Measurements from ENCODE around the gene SLCO4A1.

The SLCO4A1 gene

DNA sequence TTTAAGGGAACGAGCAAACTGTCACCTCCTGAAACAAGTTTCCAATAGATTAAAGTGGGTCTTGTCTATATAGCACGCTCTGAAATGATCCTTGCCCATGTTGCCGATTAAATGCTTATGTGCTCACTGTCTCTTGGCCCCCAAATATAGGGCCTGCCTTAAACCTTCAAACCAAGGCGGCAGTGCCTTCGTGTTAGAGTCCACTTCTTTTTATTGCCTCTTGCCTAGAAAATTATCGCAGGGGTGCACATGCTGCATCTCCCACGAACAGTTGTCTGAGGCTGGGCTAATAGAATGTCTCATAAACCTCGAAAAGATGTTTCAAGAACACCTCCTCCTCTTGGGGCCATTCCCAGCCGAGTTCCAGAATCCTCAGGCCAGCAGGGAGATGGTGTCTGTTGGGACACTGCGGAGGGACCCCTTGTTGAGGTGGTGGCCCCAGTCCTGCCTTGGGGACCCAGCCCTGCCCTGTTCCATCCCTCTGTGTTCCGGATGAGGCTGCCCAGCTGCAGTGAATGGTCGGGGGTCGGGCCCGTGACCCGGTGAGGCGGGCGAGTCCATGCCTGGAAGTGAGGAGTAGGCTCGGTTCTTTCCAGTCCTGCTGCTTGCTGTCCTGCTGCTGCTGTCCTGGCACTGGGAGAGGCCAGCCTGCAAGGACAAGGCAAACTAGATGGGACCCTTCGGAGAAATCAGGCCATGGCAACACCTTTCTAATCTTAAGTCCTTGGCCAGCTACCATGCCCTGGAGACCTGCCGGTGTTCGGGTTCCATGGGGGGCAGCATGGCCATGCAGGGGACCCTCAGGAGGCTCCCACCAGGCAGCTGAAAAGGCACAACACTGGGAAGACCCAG, 34.7 kb upstream of the SLCO4A1 start:
- no peak for DNase-seq

GRCh38 chr20:62608218-62608565, 34.1 kb upstream of the SLCO4A1 start:
- DNase-seq, result no peak

DNA sequence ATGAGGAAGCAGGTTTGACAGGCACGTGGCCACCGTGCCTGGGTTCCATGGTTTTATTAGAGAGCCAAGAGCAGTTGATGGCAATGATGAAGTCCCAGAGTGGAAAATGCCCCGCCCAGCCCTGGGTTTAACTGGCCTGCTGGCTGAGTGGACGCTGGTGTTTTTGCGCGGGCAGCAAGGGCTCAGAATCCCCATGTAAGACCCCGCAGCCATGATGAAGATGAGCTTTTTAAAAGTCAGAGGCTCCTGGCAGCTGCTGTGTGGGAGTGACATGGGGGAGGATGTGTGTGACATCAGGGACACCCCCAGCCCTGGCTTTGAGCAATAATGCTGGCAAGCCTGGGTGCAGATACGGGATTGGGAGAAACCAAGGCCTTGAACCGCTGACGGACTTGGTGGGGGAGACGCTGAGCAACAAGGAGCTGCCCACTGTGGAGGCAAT, 33.0 kb upstream of the SLCO4A1 start:
- no peak for DNase-seq

GRCh38 chr20:62609811-62610757, 32.2 kb upstream of the SLCO4A1 start:
- no peak for DNase-seq

- DNase-seq, result no peak
These were observed 31.3 kb upstream of the SLCO4A1 start for GRCh38 chr20:62611012-62611411.

DNA sequence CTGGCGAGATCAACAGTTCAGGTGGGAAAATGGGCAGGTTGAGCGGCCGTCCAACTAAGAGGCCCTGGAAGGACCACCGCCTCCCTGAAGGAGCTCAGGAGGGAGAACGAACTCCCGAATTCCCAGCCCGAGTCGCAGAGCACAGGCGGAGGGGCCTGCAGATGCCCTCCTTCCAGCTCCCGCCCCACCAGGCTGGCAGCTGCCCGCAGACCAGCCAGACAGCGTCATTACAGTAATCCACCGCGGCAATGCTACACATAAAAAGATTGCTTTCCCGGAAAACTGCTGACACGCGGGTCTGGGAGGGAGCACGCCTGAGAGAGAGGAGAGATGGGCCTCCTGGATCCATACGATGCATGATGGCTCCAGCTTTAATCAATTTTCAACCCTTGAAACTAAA, 30.5 kb upstream of the SLCO4A1 start:
- no peak for DNase-seq

DNA sequence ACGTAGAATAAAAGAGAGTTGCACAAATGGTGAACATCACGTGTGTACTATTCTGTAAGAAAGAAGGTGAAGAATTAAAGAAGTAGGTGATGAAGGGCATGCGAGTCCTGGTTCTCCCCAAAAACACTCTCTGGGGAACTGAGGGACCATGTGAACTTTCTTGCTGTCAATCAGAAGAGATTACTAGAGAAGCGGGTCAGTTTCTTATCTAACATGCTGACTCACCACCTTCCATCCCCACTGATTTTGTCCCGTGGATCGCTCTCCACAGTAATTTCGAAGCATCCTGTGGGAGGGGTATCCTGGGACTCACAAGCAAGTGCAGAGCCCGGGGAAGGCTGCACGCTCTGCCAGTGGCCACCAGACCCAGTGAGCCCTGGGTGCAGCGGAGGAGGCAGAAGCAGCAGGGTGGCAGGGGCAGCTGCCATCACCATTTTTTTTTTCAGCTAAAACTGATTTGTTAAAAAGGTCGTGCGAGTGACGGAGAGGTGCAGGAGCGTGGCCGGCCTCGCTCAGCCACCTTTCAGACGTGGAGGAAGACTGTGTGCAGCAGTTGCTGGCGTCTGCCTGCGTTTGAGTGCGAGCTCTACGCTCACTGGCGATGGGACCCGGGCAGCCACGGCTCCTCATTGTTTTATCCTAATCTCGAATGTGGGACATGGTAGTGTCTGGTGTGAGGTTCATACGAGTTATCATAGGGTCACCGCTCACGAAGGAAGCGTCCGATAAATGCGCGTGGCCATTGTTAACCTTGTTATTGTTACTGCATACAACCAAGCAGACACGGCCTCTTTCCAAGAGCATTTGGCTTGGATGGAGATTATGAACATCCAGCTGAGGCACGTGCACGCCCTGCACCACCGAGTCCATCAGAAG, 28.0 kb upstream of the SLCO4A1 start:
- DNase-seq, result no peak

DNA sequence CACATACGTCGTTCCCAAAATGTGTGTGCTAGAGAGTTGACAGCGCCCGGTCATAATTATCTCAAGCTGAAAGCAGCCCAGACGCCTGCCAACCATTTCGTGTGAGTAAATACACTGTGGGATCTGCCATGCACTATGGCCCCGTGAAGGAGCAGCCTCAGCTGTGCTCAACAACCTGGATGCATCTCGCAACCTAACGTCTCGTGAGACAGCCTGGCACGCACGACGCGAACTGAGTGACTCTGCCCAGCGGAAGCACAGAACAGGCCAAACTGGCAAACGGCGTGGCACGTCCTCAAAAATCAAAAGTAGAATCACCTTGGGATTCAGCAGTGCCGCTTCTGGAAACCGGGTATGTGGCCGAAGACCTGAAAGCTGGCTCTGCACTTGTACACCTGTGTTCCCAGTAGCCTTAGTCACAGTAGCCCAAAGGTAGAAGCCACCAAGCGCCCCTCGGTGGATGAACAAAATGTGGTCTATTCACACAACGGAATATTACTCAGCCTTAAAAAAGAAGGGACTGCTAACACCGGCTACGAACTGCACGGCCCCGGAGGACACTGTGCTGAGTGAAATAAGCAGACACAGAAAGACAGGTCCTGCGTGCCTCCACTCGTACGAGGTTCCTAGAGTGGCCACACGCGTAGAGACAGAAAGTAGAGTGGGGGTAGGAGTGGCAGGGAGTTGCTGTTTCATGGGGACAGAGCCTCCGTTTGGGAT, 27.2 kb upstream of the SLCO4A1 start:
- DNase-seq, result no peak

GRCh38 chr20:62615750-62616251, 26.5 kb upstream of the SLCO4A1 start:
- DNase-seq, result no peak

DNA sequence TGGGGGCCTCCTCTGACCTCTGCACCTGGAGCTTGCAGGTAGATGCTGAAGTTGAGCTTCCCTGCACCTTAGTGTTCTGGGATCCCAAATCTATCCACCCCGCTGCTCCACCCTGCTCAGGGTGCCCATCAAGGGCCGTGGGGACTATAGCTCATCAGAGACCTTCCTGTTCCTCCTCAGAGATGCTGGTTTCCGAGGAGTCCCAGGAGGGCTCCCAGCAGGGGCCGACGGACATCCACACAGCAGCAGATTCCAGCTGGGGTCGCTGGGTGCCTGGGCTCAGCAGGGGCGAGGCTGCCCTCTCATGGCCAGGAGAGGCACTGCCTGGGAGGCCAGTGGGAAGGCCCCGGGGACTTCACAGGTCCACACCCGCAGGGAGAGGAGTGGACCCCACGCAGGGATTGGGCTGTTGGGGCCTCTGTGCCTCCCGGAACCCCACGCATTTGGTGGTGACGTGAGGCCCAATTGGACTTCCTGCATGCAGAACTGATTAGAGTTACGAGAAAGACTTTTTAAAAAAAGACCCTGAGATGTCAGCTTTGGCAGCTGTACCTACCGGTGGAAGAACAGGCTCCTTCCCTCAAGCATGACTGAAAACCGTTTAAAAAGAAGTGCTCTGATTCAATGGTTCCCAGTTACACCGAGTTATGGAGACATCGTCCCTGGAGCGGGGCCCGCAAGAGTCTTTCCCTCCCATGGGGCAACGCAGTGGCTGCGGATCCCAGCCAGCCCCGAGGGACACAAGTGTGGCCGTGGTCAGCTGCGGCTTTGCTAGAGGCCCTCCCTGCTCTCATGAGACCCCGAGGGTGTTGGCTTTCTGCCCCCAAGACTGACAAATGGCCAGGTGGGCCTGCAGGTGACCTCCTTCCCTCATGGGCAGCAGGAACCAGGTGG, 25.3 kb upstream of the SLCO4A1 start:
- no peak for DNase-seq

- no peak for DNase-seq
These were observed 24.4 kb upstream of the SLCO4A1 start for GRCh38 chr20:62617711-62618483.

DNA sequence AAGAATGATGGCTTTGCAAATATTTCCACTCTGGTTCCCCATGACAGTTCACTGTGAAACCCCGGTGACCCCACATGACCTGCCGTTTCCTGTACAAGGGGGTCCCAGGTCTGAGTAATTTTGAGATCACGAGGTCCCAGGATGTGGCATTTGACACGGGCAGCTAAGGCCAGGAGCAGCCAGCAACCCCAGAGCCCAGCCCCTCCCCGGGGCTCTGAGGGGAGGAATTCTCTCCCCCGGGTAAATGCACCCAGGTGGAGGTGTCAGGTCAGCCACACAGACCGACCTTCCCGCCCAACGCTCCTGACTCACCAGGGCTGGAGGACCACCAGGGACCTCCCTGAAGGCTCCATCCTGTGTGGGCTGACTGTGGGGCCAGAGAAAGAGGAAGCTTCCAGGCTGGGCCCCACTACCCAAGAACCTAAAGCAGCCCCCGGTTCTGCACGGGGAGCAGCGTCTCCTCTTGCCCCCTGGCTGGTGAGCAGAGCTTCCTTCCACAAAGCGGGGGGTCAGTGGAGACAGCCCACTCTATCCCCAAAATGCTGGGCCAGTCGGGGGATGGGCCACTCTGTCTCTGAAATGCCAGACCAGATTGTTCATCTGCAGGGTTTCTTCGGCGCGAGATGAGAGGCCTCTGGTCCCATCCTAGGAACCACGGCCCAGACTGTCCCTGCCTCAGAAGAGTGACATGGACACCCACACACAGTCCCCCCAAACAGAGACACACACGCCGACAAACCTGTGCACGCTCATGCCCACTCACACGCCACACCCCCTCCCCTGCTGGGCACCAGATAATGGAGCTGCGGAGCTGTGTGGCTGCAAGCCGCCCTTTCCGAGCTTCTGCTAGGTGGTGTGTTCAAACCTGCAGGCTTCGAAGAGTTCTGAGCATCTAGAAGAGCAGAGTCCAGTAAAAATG, 23.4 kb upstream of the SLCO4A1 start:
- DNase-seq, result no peak

- DNase-seq, result no peak
These were observed 21.7 kb upstream of the SLCO4A1 start for GRCh38 chr20:62620625-62621024.

- DNase-seq, result no peak
These were observed 20.8 kb upstream of the SLCO4A1 start for GRCh38 chr20:62621251-62622110.

DNA sequence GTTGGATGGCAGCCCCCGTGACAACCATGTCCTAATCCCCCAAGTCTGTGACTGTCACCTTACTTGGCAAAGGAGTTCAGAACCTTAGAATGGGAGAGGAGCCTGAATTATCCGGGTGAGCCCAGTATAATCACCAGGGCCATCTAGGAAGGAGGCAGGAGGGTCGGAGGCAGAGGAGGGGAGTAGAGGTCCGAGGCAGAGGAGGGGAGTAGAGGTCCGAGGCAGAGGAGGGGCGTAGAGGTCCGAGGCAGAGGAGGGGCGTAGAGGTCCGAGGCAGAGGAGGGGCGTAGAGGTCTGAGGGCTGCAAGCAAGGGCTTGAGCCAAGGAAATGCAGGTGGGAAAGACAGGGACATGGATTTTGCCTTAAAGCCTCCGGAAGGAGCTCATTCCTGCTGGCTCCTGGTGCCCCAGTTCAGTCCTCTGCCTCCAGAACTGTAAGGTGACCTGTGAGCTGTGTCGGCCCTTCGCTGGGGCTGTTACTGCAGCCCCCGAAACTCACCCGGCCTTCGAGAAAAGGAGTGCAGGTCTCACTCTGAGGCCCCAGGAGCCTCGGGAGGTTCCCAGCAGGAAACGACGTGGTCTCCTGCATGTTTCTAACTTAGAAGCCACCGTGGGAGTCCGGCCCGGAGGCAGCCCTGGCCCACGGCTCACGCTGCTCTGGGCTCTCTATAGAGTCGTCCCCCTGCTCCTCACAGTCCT, 20.0 kb upstream of the SLCO4A1 start:
- DNase-seq, result no peak

GRCh38 chr20:62622877-62623487, 19.3 kb upstream of the SLCO4A1 start:
- DNase-seq, result no peak

All from NCI-H446 treated with DMSO at 0.1 percent for 48 hours (cell line).